ENCODE measurements around the gene SCAMP4. TPM values are rescaled to one million over a fixed set of nuclear protein-coding genes. Genes with fewer than 3 reads are reported as not detected.

The SCAMP4 gene
- total RNA-seq, 1 donor from 2014 or later = 71.8 TPM

- no peak for DNase-seq (ENCODE audit: low spot score)
- H3K27me3 Mint-ChIP-seq (ENCODE audit: unreplicated experiment) = peaks cover 3% of the 10 kb centered on the region
- peaks cover 4% of the 10 kb centered on the region for H3K36me3 Mint-ChIP-seq (ENCODE audit: low read depth, unreplicated experiment)
- no peak overlapping the region for H3K27ac Mint-ChIP-seq (ENCODE audit: unreplicated experiment)
- no peak for TF ChIP-seq CTCF (IDR thresholded peaks at IDR 0.05; ENCODE audit: unreplicated experiment)
- H3K4me3 Mint-ChIP-seq (ENCODE audit: unreplicated experiment) = no peak overlapping the region
- H3K9me3 Mint-ChIP-seq (ENCODE audit: unreplicated experiment) = no peaks in the 10 kb centered on the region
- peaks cover 5% of the 10 kb centered on the region for H3K4me1 Mint-ChIP-seq (ENCODE audit: unreplicated experiment)
These were observed 49.3 kb downstream of the SCAMP4 start for GRCh38 chr19:1954532-1954933.

DNA sequence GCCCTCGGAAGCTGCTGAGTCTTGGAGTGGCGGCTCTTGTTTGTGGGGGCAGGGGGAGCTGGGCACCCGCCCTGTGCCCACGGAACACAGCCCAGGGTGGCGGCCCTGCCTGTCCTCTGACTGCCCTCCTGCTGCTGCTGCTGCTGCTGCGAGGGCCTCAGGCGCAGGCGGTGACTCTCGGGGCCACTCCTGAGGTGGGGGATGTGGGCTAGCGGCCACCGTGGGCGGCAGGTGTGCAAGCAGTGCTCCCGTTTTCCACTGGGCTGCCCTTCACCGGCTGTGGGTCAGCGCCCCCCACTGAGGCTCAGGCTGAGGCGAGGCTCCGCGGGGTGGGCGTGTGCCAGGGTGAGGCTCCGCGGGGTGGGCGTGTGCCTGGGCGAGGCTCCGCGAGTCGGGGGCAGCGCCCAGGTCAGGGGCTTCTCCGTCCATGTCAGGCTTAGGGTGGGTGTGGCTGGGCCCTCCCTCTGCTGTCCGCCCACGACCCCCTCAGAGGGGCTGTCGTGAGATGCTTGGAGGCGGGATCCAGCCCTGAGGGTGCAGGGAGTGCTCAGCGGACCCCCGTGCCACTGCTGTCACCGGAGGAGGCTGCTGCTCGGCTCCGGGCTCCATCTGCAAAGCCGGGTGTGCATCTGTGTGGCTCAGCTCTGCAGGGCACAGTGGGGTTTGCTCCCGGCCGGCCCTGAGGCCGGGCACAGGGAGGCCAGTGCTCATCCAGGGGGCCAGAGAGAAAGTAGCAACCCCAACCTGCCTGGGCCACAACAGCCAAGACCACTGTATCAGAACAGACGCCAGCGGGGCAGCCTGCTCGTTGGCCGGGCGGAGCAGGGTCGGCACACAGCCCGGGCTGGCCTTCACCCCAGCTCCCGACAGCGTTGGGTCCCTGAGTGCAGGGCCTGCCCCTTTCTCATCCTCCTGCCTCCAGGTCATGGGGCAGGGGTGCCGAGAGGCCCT is 50.2 kb downstream of the SCAMP4 start:
- H3K27ac Mint-ChIP-seq (ENCODE audit: unreplicated experiment) = no peak overlapping the region

GRCh38 chr19:1956122-1956494 is 50.9 kb downstream of the SCAMP4 start:
- Mint-ChIP-seq H3K9me3 (ENCODE audit: unreplicated experiment) (no peaks in the 10 kb centered on the region), H3K4me1 (ENCODE audit: unreplicated experiment) (peaks cover 3% of the 10 kb centered on the region), H3K36me3 (ENCODE audit: low read depth, unreplicated experiment) (peaks cover 7% of the 10 kb centered on the region), H3K27me3 (ENCODE audit: unreplicated experiment) (peaks cover 7% of the 10 kb centered on the region), H3K4me3 (ENCODE audit: unreplicated experiment) (no peak overlapping the region), H3K27ac (ENCODE audit: unreplicated experiment) (peak overlapping the region; percentile 13)
- no peak for DNase-seq (ENCODE audit: low spot score)
- TF ChIP-seq CTCF (IDR thresholded peaks at IDR 0.05; ENCODE audit: unreplicated experiment) = no peak

More for the DNA sequence above, 50.2 kb downstream of the SCAMP4 start:
- no peak overlapping the region for H3K4me3 Mint-ChIP-seq (ENCODE audit: unreplicated experiment)
- TF ChIP-seq CTCF (IDR thresholded peaks at IDR 0.05; ENCODE audit: unreplicated experiment) = no peak
- H3K9me3 Mint-ChIP-seq (ENCODE audit: unreplicated experiment) = no peaks in the 10 kb centered on the region
- no peak for DNase-seq (ENCODE audit: low spot score)
- peaks cover 3% of the 10 kb centered on the region for H3K4me1 Mint-ChIP-seq (ENCODE audit: unreplicated experiment)
- peaks cover 5% of the 10 kb centered on the region for H3K36me3 Mint-ChIP-seq (ENCODE audit: low read depth, unreplicated experiment)
- peaks cover 7% of the 10 kb centered on the region for H3K27me3 Mint-ChIP-seq (ENCODE audit: unreplicated experiment)

- H3K9me3 Mint-ChIP-seq (ENCODE audit: unreplicated experiment) = no peaks in the 10 kb centered on the region
- no peak for DNase-seq (ENCODE audit: low spot score)
- H3K27ac Mint-ChIP-seq (ENCODE audit: unreplicated experiment) = no peak overlapping the region
- H3K4me1 Mint-ChIP-seq (ENCODE audit: unreplicated experiment) = peaks cover 3% of the 10 kb centered on the region
- peaks cover 7% of the 10 kb centered on the region for H3K36me3 Mint-ChIP-seq (ENCODE audit: low read depth, unreplicated experiment)
- peaks cover 7% of the 10 kb centered on the region for H3K27me3 Mint-ChIP-seq (ENCODE audit: unreplicated experiment)
- H3K4me3 Mint-ChIP-seq (ENCODE audit: unreplicated experiment) = no peak overlapping the region
- no peak for TF ChIP-seq CTCF (IDR thresholded peaks at IDR 0.05; ENCODE audit: unreplicated experiment)
These were observed 51.8 kb downstream of the SCAMP4 start for GRCh38 chr19:1956868-1957492.
